ENCODE measurements around the gene C1orf74. TPM values are rescaled to one million over a fixed set of nuclear protein-coding genes. Genes with fewer than 3 reads are reported as not detected.
"Not testable (repeated sequence)": the region's sequence is repeated elsewhere in the genome, so short reads cannot be mapped to it uniquely, and the experiment has no call there.

C1orf74 gene
- total RNA-seq, 1 experiment from 2014 or later, result 5.0 TPM

DNA sequence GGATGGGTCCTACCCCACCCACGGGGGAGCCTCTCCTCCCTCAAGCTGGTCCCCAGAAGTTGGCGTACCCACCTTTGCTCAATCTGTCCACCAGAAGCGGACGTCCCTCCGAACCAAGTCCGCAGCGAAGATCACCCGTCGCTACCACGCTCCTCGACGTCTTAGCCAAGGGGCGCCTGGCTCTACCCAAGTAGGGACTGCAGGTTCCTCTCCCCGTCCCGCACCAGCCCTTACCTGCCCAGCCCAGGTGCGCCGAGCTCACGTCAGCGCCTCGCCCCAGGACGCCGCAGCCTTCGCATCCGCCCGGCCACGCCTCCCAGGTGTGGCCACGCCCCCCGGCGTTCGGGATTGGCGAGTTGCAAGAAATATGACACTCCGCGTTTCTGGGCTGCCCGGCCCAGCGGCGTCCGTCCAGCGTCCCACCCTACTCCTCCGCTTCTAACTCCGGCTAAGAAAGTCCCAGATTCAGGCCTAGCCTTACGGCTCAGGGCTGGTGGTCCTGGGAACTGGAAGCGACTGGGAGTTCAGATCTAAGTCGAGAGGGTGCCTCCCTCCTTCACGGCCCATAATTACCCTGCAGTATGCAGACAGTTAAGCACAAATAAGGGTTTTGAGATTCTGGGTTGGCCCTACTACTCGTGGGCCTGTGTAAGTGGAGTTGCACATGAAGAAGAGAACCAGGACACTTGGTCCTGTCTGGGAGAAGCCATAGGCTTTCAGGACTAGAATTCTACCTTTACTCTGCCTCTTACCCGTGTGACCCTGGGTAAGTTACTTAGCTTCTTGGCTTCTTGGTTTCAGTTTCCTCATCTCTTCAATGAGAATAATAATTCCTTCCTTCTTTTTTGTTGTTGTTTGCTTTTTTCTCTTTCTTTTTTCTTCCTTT is 21.8 kb upstream of the C1orf74 start, which contains the start of gene IRF6:
Gene IRF6, minus strand, starts transcription at position 268 of the 886 bp plus-strand sequence. CDS start 4,729 bp downstream, outside the sequence.
- no peak for DNase-seq (ENCODE audit: low spot score)

DNA sequence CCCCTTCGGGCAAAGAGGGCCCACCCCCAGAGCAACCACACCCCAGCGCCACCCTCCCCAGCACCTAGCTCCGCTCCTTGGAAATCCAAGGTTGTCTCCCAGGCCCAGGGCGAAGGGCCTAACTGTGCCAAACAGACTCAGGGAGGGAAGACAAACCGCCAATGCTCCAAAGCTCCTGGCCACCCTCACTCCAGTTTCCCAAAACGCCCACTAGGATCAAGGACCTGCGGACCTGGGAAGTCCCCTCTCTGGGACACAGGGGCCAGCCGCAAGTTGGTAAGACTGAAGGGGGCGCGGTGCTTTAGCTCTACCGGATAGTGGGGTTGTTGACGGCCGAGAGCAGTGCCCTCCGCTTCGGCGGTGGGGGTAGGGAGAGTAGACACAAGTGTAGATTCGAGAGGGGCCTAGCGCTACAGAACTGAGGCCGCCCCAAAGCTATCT is 21.0 kb upstream of the C1orf74 start:
- DNase-seq (ENCODE audit: low spot score), result no peak

- no peak for DNase-seq (ENCODE audit: low spot score)
Measured at GRCh38 chr1:209803568-209803967, 19.2 kb upstream of the C1orf74 start.

DNA sequence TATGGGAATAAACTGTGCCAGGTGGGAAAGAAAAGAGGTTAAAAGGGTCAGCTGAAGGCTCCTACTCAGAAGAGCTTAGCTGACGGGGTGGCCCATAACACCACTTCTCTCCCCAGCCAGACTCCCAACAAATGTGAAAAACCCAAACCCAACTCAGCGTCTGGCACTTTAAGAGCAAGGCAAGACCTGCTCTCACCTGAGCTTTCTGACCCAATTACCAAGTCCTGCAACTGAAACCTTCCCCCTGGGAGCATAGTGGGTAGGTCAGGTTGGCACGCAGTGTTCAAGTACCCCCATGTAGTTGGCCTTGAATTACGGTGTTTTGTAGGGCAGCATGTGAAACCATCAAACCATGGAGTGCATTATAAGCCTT is 18.4 kb upstream of the C1orf74 start:
- DNase-seq (ENCODE audit: low spot score), result no peak

GRCh38 chr1:209802117-209802779 is 17.9 kb upstream of the C1orf74 start:
- DNase-seq (ENCODE audit: low spot score), result no peak

DNA sequence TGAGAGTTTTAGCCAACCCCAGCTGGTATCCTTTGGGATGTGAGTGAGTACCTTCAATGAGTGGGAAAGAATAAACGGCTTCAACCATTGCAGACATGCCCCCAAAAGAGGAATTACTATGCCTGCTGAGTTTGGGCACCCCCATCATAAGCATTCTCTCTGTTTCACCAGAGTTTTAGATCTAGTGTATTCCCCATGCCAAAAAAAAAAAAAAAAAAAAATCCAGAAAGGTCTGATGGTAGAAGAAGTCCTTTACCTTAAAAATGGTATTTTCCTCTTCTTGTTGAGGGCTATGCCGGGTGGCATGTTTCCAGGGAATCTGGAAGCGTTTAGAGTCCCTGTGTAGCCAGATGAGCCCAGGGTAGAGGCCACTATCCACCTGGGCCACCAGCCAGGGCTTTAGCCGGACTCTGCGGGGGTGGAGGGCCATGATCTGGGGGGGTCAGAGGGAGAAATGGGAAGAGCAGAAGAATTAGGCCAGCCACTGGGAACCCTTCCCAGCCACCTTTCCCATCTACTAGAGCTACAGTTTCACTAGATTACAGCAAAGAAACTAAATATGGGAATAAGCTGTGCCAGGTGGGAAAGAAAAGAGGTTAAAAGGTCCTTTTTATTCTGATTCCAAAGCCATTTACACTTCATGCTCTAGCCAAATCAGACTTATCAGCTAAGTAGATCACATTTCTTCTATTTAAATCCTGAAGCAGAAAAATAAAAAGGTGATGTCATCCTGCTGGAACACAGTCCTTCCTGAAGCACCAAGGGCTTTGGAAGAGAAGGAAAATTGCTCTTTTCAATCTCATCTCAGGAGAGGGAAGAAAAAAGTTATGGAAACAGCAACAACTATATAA is 16.9 kb upstream of the C1orf74 start:
- DNase-seq (ENCODE audit: low spot score), result no peak

DNA sequence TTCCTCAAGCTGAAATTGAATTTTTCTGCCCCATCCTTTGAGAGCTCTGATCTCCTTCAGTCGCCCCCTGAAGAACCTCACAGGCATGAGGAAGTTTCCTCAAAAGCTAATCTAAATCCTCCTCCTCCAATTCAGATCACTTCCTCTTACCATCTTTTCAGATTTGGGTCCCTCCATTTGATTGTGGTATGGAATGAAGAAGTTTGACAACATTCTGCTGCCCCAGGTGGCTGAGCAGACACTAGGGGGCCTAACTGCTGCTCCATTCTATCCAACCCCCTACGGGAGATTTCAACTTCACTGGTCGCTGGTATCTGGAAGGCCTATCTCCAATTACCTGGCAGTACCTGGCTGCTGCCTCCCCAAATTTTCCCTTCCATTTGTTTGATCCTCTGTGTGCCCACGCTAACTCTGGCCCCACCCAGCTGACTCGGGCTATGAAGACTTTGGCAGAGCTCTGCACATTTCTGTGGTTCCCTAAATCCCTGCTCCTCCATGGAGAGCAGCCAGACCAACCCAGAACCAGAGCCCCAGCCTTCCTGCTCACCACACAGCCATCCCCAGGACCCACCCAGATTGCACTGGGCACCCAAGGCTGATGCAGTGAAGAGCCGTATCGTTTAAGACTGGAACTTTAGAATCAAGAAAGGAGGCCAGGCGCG is 13.8 kb upstream of the C1orf74 start:
- no peak for DNase-seq (ENCODE audit: low spot score)

DNA sequence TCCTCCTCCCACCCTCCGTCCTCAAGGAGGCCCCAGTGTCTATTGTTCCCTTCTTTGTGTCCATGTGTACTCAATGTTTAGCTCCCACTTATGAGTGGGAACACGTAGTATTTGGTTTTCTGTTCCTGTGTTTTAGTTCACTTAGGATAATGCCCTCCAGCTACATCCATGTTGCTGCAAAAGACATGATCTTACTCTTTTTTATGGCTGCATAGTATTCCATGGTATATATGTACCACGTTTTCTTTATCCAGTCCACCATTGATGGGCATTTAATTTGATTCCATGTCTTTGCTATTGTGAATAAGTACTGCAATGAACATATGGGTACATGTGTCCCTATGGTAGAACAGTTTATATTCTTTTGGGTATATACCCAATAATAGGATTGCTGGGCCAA is 9.4 kb upstream of the C1orf74 start:
- not testable (repeated sequence) for DNase-seq (ENCODE audit: low spot score)

GRCh38 chr1:209791920-209792319 is 7.6 kb upstream of the C1orf74 start:
- no peak for DNase-seq (ENCODE audit: low spot score)

GRCh38 chr1:209790286-209791193 is 6.2 kb upstream of the C1orf74 start:
- no peak for DNase-seq (ENCODE audit: low spot score)

- DNase-seq (ENCODE audit: low spot score), result no peak
Measured at GRCh38 chr1:209789245-209789644, 4.9 kb upstream of the C1orf74 start.

- DNase-seq (ENCODE audit: low spot score), result no peak
Measured at GRCh38 chr1:209787551-209787950, 3.2 kb upstream of the C1orf74 start.

DNA sequence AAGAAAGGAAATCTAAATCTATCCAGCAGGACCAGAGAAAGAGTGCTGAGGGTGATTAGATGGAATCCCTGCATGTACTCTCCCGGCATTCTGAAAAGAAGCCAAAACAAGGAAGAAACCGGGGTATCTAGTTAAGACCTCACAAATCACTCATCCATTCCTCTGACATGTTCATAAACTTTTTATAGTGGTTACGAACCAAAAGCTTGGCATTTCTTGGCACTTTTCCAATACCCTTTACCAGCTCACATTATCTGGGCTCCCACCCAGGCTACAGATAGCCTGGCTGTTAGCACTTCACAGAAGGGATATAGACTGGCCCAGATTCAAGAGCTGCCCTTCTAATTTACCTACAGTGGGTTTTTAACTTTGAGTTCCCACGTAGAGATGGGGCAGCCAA is 1.8 kb upstream of the C1orf74 start:
- DNase-seq (ENCODE audit: low spot score), result no peak

GRCh38 chr1:209785592-209785991 is 1.2 kb upstream of the C1orf74 start:
- DNase-seq (ENCODE audit: low spot score), result no peak

GRCh38 chr1:209783386-209783785 is 973 bp downstream of the C1orf74 start:
- DNase-seq (ENCODE audit: low spot score), result no peak

DNA sequence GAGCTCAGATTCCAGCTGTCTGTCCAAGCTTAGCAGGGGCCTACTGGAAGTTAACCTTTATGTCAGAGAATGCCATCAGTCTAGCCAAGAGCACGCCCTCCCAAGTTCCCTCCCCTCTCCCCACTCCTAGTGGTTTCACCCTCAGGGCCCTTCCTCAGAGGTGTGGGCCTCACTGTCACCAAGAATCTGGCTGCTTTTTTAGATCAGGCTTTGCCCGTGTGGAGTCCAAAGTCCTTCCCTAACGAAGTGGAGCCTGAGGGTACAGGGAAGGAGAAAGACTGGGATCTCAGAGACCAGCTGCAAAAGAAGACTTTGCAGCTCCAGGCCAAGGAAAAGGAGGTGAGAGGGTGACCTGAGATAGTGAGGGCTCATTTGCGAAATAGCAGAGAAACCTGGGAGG is 4.1 kb downstream of the C1orf74 start:
- no peak for DNase-seq (ENCODE audit: low spot score)

- no peak for DNase-seq (ENCODE audit: low spot score)
Measured at GRCh38 chr1:209778102-209778501, 6.3 kb downstream of the C1orf74 start.

GRCh38 chr1:209777587-209777986 is 6.8 kb downstream of the C1orf74 start:
- no peak for DNase-seq (ENCODE audit: low spot score)

DNA sequence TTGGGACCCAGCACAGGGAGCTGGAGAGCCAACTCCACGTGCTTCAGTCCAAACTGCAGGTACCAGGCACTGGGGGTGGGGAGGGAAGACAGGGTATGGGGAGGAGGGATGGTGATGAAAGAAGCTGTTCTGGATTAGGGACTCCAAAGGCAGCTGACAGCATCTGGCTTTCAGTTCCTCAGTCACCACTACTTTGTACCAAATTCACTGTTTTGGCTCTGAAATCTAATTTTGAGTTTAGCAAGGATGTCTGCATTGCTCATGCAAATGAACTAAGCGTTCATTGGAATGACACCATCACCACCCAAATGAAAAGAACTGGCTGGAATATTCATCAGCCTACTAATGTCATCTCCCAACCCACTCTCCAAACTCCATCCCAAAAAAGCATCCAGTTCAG is 8.7 kb downstream of the C1orf74 start:
- DNase-seq (ENCODE audit: low spot score), result no peak

- no peak for DNase-seq (ENCODE audit: low spot score)
Measured at GRCh38 chr1:209774592-209774991, 9.8 kb downstream of the C1orf74 start.

DNA sequence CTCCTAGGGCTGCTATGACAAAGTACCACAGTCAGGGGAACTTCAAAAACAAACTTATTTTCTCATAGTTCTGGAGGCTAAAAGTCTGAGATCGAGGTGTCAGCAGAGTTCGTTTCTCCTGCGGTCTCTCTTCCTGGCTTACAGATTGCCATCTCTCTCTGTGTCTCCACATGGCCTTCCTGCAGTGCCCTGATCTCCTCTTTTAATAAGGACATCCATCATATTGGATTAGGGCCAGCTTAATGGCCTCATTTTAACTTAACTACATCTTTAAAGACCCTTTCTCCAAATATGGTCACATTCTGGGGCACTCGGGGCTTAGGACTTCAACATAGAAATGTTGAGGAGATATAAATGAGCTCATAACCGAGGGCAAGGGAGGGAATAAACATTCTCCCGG is 12.2 kb downstream of the C1orf74 start:
- no peak for DNase-seq (ENCODE audit: low spot score)
